Lower lobe of right lung (tissue), 2 donors: ENCODE data around the gene LCK. TPM values are rescaled to one million over a fixed set of nuclear protein-coding genes. Genes with fewer than 3 reads are reported as not detected.

Experiments used
- ATAC-seq, 2 donors: fragments of 200-7000 bp; cut with Tn5 transposase; one replicate each; pipeline ENCODE4 v1.9.1; 2020 to 2022; ENCODE audit warnings: mild to moderate bottlenecking in 2 of 2, moderate library complexity in 2 of 2
- DNase-seq: peaks from one replicate; pipeline ENCODE4 v3.0.0-alpha.2; 2020
- H3K27ac ChIP-seq: fragments of 200-600 bp; one replicate; pipeline ENCODE4 v1.8.0; 2022
- H3K27me3 ChIP-seq: fragments of 200-600 bp; one replicate; pipeline ENCODE4 v1.8.0; 2022; ENCODE audit warnings: low read depth
- H3K36me3 ChIP-seq: fragments of 200-600 bp; one replicate; pipeline ENCODE4 v1.8.0; 2022; ENCODE audit warnings: mild to moderate bottlenecking
- H3K4me1 ChIP-seq: fragments of 200-600 bp; one replicate; pipeline ENCODE4 v1.8.0; 2022
- H3K4me3 ChIP-seq: fragments of 200-600 bp; one replicate; pipeline ENCODE4 v1.8.0; 2022; ENCODE audit warnings: mild to moderate bottlenecking
- H3K9me3 ChIP-seq: fragments of 200-600 bp; one replicate; pipeline ENCODE4 v1.8.0; 2022
- intact Hi-C: fragments of 100-400 bp; cut with DNase I; formaldehyde crosslinking; loops from one replicate; pipeline ENCODE4 v1.11.0; 2022
- total RNA-seq: library from RNA; stranded (reverse); fragmentation: NEBNext Ultra II Directional; extraction: Animal tissue kit (Norgen Biotek cat#: 25700); gene quantifications from one replicate; pipeline ENCODE4 v1.2.1, GENCODE V29; 2021
- TF ChIP-seq, protein P1 (sequence below): fragments of 200-600 bp; IDR thresholded peaks from one replicate; pipeline ENCODE4 v1.8.0; 2022; ENCODE audit warnings: antibody characterized with exemption, mild to moderate bottlenecking
- donor health status: DM: no; HTN: yes; CAD: no; lungs with severe emphysema.

LCK gene
- total RNA-seq, 1 donor from 2014 or later = 7.5 TPM

DNA sequence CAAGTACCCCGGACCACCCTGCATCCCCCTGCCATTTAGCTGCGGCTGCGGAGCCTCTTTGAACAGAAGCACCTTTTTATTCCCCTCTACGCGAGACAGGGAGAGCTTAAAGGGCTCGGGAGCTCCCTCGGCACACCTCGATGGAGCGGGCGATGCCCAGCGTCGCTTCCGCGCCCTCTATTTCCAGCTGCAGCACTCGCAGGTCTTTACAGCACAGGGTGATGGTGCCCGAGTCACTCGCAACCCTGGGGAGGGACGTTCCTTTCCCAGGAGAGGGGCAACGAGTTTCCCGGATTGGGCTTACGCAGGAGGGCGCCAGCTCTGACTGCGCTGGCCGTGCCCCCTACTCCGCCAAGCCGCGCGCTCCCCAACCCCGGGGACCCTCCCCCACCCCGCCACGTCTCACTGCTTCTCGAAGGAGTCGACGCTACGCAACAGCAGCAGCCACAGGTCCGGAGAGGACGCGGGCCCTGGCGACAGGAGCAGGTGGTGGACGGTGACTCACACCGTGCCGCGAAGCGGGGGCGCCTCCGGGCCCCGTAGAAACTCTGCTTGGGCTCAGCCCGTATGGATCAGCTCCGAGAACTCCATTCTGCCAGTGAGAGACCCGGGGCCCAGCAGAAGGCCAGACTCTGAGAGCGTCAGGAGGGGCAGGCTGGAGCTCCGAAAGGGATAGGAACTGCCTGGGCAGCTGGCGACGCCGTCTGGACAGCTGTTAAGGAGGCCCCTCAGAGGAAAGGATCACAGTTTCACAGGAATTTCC, 9.9 kb upstream of the LCK start:
- intact Hi-C loops = no loop called here
- TF ChIP-seq, protein P1, sequence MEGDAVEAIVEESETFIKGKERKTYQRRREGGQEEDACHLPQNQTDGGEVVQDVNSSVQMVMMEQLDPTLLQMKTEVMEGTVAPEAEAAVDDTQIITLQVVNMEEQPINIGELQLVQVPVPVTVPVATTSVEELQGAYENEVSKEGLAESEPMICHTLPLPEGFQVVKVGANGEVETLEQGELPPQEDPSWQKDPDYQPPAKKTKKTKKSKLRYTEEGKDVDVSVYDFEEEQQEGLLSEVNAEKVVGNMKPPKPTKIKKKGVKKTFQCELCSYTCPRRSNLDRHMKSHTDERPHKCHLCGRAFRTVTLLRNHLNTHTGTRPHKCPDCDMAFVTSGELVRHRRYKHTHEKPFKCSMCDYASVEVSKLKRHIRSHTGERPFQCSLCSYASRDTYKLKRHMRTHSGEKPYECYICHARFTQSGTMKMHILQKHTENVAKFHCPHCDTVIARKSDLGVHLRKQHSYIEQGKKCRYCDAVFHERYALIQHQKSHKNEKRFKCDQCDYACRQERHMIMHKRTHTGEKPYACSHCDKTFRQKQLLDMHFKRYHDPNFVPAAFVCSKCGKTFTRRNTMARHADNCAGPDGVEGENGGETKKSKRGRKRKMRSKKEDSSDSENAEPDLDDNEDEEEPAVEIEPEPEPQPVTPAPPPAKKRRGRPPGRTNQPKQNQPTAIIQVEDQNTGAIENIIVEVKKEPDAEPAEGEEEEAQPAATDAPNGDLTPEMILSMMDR = no peak
- Histone ChIP-seq H3K4me3 (peak overlapping the region; percentile 63), H3K9me3 (no peaks in the 10 kb centered on the region), H3K27me3 (no peaks in the 10 kb centered on the region), H3K36me3 (no peaks in the 10 kb centered on the region), H3K4me1 (peaks cover 39% of the 10 kb centered on the region), H3K27ac (peak overlapping the region; percentile 76)
- peak; percentile 64 for DNase-seq
- peak; percentile 67 to 82 for ATAC-seq

DNA sequence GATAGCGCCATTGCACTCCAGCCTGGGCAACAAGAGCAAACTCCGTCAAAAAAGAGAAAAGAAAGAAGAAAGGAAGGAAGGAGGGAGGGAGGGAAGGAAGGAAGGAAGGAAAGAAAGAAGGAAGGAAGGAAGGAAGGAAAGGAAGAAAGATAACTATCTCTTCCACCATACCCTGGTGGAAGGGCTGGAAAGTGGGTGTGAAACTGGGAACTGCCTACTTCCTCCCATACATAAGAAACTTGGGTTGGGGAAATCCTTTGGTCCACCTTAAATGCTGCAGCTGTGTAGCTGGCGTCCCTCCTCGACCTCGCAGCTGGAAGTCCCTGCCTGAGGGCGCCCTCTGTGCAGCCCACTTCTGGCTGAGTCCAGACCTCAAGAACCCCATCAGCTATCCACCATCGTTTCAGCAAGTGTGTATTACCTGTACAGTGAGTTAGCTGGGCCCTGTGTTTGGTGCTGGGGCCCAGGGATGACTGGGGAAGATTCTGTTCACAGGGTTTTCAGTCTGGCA, 8.7 kb upstream of the LCK start:
- intact Hi-C loops = no loop called here
- no peak for DNase-seq
- TF ChIP-seq, protein P1 = no peak
- no peaks in the 10 kb centered on the region for H3K9me3 ChIP-seq
- H3K36me3 ChIP-seq = no peaks in the 10 kb centered on the region
- peak overlapping the region; percentile 30 for H3K4me3 ChIP-seq
- H3K27ac ChIP-seq = peak overlapping the region; percentile 24
- ATAC-seq = no peak
- peaks cover 49% of the 10 kb centered on the region for H3K4me1 ChIP-seq
- no peaks in the 10 kb centered on the region for H3K27me3 ChIP-seq

DNA sequence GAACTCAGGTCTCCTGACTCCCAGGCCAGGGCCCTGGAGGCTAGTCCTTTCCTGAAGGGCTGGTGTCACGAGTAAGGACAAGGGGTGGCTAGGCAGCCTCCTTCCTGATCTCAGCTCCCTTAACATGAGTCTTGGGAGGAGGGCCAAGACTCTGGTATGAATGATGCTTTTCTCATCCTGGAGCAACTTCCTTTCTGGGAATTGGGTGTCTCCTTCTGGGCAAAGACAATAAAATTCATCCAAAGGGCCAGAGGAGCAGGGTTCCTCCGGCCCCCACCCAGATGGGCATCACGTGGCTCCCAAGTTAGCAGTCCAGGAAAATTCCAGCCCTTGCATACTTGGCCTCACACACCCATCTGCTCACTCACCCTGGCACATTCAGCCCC, 4.2 kb upstream of the LCK start, which contains the start of gene FAM167B:
Gene FAM167B (plus strand): TSS at position 335 of the 386 bp plus-strand sequence. CDS start 200 bp downstream, outside the sequence.
- ATAC-seq = peak; percentile 27 to 34
- Histone ChIP-seq H3K27ac (peak within 1 kb of the TSS; percentile 81), H3K27me3 (peaks cover 4% of the 10 kb centered on the region), H3K4me1 (peaks cover 62% of the 10 kb centered on the region), H3K9me3 (no peaks in the 10 kb centered on the region), H3K36me3 (no peaks in the 10 kb centered on the region), H3K4me3 (peak within 1 kb of the TSS; percentile 43)
- intact Hi-C loops = no loop called here
- no peak for DNase-seq
- TF ChIP-seq, protein P1 = no peak

DNA sequence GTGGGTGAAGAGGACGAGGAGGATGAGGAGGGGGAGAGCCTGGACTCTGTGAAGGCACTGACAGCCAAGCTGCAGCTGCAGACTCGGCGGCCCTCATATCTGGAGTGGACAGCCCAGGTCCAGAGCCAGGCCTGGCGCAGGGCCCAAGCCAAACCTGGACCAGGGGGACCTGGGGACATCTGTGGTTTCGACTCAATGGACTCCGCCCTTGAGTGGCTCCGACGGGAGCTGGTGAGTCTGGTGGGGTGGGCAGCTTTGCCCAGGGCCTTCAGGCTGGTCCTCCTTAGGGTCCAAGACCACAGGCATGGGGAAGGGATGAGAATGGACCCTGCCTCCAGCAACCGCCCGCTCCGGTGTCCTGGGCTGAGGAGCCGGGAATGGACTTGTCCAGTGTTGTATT, 3.6 kb upstream of the LCK start:
- ATAC-seq (no peak), DNase-seq (no peak)
- TF ChIP-seq, protein P1 = no peak
- peaks cover 4% of the 10 kb centered on the region for H3K27me3 ChIP-seq
- no peaks in the 10 kb centered on the region for H3K9me3 ChIP-seq
- peak overlapping the region; percentile 81 for H3K27ac ChIP-seq
- peaks cover 61% of the 10 kb centered on the region for H3K4me1 ChIP-seq
- peak overlapping the region; percentile 43 for H3K4me3 ChIP-seq
- H3K36me3 ChIP-seq = no peaks in the 10 kb centered on the region
- intact Hi-C loops = no loop called here

DNA sequence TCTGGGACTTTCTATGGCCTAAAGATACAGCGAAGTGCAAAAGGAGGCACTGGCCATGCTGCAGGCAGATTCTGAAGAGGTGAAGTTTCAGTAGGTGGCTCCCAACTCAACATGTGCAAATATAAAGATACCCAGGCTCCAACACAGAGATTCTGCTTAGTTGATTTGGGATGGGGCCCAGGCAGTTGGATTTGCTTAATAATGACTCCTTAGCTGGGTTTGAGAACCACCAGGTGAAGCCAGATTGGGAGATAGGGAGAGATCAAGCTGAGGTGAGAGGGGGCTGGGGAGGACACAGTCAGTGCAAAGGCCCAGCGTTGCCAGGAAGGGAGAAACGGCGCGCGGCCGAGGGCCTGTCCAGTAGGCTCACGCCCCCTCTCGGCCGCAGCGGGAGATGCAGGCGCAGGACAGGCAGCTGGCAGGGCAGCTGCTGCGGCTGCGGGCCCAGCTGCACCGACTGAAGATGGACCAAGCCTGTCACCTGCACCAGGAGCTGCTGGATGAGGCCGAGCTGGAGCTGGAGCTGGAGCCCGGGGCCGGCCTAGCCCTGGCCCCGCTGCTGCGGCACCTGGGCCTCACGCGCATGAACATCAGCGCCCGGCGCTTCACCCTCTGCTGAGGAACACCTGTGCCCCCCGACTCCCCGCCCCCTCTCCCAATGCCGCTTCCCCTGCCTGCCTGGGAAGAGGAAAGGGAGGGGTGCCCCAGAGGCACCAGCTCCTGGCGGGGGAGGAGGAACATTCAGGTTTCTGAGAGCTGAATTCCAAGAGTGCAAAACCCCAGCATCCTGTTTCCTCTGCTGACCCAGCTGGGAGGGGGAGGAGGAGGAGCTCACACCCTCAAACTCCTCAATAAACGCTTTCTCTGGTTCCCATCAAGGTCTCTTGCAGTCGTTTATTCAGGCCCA, 2.8 kb upstream of the LCK start:
- intact Hi-C loops = no loop called here
- peak overlapping the region; percentile 43 for H3K4me3 ChIP-seq

More for the DNA sequence above, 2.8 kb upstream of the LCK start:
- Histone ChIP-seq H3K27ac (peak overlapping the region; percentile 81), H3K27me3 (peaks cover 4% of the 10 kb centered on the region), H3K4me1 (peaks cover 61% of the 10 kb centered on the region), H3K36me3 (no peaks in the 10 kb centered on the region), H3K9me3 (no peaks in the 10 kb centered on the region)
- DNase-seq (peak; percentile 92), ATAC-seq (peak; percentile 82 to 85)
- TF ChIP-seq, protein P1 = peak; percentile 87
